CD4-positive, alpha-beta T cell treated with Interleukin-4 for 4 hours (primary cell): Measurements from ENCODE around the gene USP44.
"Not testable (repeated sequence)": the region's sequence is repeated elsewhere in the genome, so short reads cannot be mapped to it uniquely, and the experiment has no call there.

ENCODE experiments used
- DNase-seq: peaks from one replicate; pipeline ENCODE4 v3.0.0-alpha.2; 2020

USP44 gene

DNA sequence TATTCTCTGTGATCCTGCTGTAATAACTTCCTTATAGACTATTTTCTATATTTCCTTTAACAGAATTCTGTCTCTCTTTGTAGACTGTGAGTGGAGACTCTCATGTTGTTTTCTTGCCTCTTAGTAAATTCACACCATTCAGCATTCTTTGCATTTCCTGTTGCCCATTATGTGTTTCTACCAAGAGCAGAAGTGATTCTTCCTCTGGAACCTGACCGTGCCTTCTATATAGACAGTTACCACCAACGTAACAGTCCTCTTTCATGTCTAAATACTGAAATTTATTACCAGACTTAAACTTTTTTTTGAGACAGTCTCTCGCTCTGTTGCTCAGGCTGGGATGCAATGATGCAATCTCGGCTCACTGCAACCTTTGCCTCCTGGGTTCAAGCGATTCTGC is 46.2 kb downstream of the USP44 start:
- DNase-seq = no peak

DNA sequence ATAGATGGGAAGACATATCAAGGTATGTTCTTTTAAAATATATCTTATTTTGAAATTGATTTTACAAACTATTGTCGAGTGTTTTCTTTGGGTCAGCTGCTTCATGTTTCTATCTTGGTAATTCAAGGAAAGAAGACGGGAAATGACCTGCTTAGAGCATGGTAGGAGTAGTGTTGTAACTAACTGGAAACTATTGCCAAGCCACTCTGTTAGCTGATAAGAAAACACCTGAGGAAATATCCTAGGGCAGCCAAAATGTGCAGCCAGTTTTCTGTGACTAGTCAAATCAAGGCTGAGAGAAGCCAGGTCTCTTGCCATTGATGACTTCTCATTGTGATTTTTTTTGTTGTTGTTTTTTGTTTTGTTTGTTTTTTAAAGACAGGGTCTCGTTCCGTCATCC is 47.1 kb downstream of the USP44 start:
- DNase-seq = no peak

DNA sequence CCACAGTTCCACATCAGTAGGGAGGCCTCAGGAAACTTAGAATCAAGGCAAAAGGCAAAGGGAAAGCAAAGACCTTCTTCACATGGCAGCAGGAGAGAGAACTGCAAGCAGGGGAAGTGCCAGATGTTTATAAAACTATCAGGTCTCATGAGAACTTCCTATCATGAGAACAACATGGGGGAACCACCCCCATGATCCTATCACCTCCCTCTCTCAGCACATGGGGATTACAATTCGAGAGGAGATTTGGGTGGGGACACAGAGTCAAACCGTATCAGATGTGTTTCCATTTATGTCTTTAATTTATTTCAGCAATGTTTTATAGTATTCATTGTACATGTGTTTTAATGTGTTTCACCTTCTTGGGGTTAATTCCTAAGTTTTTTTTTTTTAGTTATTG is 51.5 kb downstream of the USP44 start:
- no peak for DNase-seq

DNA sequence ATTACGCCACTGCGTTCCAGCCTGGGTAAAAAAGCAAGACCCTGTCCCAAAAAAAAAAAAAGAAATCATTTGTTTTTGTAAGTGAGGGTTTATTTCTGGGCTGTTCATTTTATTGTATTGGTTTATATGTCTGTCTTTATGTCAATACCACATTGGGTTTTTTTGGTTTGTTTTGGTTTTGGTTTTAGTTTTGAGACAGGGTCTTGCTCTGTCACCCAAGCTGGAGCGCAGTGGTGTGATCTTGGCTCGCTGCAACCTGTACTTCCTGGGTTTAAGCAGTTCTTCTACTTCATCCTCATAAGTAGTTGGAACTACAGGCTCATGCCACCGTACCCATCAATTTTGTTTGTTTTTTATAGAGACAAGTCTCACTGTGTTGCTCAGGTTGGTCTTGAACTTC is 52.3 kb downstream of the USP44 start:
- no peak for DNase-seq

DNA sequence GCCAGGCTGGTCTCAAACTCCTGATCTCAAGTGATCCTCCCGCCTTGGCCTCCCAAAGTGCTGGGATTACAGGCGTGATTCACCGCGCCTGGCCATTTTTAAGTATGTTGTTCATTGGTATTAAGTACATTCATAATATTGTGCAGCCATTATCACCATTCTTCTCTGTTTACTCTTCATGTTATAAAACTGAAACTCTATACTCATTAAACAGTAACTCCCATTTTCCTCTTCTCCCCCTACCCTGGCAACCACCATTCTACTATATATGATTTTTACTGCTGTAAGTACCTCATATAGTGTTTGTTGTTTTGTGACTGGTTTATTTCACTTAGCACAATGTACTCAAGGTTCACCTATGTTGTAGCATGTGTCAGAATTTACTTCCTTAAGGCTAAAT is 54.2 kb downstream of the USP44 start:
- DNase-seq = no peak

DNA sequence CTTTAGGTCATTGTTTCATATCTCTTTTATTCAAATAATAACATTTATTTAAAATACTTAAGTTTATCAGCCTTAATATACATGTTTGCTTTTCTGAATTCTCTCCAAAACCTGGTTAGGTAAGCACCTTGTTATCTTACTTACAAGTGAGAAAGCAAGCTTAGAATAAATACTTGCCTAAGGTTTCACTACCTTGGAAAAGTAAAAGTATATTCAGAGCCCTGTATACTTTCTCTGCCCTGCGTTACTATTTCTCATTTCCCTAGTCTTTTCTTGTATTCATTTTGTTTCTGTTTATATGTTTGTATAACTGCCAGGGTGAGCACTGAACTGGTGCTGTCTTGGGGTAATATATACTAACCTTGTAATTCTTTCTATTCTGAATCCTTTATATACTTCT is 55.8 kb downstream of the USP44 start:
- DNase-seq = no peak

DNA sequence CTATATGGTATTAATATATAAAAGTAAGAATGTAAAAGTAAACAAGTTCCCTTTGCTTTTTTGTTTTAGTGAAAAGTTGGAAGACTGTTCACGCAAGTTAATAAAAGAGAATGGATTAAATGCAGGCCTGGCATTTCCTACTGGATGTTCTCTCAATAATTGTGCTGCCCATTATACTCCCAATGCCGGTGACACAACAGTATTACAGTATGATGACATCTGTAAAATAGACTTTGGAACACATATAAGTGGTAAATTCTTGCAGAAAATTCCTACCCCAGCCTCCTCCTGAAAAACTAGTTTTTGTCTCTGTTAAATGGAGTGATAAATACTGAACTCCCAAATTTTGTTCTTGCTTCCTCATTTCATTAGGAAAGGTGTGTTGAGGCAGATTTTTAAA is 56.4 kb downstream of the USP44 start:
- no peak for DNase-seq

DNA sequence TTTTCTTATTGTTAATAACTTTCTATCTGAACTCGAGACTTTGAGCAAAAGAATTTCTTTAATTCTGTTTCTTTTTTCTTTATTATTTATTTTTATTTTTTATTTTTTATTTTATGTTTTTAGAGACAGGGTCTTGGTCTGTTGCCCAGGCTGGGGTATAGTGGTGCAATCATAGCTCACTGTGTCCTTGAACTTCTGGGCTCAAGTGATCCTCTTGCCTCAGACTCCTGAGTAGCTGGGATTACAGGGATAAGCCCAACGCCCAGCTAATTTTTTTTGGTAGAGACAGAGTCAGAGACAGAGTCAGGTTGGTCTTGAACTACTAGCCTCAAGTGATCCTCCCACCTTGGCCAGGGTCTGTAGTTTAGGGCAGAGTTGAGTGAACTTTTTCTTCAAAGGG is 58.8 kb downstream of the USP44 start:
- DNase-seq = no peak

DNA sequence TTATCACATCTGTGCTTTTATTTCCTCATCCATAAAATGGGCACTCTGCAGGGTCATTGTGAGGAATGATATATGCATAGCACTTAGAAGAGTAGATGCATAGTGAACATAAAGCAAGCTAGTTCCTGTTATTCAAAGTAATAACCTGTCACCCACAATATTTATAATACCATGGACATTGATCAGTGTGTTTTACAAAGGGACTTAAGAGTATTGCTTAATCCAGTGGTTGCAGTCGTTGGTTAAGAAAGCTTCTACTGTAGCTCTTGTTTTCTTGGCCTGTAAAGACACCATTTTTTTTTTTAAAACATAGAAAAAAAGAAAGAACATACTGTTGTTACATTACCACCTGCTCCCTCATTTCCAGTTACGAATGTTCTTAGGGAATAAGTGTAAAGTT is 64.3 kb downstream of the USP44 start:
- DNase-seq = no peak

DNA sequence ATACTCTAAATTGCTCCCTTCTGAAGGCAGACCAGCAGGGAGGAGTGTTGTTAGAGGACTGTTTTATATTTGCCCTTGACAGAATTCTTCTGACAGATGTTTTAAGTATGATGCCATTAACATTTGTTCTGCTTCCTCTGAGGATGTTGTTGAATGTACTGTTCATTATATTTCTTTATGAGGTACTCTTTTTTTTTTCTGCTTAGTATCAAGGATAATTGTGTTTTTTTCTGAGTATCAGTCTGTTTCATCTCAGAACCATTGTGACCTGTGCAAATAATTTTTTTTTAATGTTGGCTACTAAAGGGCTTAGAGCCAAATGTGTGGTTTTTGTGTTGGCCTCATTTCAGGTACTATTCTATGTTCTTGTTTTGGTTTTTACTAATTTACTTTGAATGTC is 66.8 kb downstream of the USP44 start:
- no peak for DNase-seq

DNA sequence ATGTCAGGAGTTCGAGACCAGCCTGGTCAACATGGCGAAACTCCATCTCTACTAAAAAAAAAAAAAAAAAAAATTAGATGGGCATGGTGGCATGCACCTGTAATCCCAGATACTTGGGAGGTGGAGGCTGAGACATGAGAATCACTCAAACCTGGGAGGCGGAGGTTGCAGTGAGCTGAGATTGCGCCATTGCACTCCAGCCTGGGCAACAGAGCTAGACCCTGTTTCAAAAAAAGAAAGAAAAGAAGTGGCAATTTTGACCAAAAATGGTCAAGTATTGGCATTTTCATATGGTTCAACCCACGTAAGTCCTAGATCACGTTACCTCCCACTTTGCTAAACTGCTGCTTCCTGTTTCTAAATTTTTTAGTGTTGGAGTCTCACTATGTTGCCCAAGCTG is 68.7 kb downstream of the USP44 start:
- DNase-seq = not testable (repeated sequence)

DNA sequence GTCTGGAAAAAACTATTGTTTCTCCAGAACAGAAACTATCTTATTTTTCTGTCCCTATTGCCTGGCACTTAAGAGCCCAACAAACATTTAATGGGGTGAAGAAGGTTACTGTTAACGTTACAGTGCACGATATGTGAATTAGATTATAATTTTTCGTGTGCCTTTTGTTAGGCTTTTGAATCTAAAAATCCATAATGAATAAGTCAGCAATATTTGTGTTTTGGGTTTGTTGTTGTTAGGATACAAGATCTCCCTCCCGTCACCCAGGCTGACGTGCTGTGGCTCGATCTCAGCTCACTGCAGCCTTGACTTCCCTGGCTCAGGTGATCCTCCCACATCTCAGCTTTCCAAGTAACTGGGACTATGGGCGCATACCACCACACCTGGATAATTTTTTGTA is 69.4 kb downstream of the USP44 start:
- DNase-seq = no peak

DNA sequence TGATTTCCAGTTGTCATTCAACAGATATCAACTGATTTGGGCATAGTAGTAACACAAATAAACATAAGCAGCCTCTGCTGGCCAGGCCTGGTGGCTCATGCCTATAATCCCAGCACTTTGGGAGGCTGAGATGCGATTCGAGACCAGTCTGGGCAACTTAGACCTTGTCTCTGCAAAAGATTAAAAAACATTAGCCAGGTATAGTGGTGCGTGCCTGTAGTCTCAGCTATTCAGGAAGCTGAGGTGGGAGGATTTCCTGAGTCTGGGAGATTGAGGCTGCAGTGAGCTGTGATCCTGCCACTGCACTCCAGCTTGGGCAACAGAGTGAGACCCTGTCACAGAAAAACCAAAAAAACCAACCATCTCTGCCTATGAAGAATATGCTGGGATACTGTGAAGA is 70.2 kb downstream of the USP44 start:
- DNase-seq = no peak

DNA sequence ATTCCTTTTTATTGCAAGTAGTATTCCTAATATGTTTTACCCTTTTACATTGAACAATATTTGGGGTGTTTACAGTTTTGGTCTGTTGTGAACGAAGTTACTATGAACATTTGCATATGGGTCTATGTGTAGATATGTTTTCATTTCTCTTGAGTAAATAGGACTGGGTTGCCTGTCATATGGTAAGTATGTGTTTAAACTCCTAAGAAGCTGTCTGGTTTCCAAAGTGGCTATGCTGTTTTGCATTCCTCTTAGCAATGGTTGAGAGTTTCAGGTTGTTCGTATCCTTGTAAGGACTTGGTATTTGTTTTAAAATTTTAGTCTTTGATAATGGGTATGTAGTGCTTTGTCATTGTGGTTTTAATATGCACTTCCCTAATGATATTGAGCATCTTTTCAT is 71.0 kb downstream of the USP44 start:
- DNase-seq = no peak

DNA sequence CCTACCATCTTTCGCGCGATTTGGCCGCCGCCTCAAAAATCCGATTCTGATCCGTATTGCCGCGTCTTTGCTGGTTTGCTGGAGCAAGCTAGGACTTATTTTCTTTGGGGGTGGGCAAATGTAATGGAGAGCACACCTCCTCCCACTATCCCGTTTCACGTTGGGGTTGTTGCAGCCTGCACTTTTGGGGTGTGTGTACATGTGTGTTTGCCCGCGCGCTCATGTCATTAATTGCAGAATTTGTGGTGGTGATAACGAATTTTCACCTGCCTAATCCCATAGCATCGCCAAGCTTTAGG is 76.7 kb downstream of the USP44 start:
- DNase-seq = no peak

DNA sequence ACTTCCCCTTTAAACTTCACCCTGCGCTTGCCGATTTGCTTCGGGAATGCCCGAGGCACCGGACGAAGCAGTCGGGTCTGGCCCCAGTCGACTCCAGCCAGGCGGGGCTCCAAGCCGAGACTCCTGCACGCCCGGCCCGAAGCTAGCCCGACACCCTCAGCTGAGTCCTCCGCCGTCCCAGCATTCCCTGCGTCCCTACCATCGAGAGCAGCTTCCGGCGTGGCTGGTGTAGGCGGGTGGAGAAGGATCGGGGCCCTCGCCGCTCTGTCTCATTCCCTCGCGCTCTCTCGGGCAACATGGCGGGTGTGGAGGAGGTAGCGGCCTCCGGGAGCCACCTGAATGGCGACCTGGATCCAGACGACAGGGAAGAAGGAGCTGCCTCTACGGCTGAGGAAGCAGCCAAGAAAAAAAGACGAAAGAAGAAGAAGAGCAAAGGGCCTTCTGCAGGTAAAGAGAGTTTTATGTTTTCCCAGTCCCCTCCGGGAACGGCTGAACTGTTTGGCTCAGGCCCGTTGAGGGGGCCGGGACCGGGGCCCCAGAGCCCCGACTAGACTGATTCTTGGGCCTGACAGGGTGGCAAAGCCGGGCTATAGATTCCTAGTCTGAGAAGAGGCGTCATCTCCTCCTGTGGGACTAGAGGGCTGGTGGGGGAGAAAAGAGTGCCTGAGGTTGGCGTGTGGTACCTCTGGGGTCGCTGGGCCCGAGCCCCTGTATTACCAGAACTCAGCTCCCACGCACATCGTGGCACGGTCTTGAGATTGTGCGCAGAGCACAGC is 77.2 kb downstream of the USP44 start, which contains the start of gene METAP2:
TSS of gene METAP2 (plus strand) at position 269 of the 776 bp plus-strand sequence. CDS start at position 297, 28 bp downstream.
- peak; percentile 92 for DNase-seq

DNA sequence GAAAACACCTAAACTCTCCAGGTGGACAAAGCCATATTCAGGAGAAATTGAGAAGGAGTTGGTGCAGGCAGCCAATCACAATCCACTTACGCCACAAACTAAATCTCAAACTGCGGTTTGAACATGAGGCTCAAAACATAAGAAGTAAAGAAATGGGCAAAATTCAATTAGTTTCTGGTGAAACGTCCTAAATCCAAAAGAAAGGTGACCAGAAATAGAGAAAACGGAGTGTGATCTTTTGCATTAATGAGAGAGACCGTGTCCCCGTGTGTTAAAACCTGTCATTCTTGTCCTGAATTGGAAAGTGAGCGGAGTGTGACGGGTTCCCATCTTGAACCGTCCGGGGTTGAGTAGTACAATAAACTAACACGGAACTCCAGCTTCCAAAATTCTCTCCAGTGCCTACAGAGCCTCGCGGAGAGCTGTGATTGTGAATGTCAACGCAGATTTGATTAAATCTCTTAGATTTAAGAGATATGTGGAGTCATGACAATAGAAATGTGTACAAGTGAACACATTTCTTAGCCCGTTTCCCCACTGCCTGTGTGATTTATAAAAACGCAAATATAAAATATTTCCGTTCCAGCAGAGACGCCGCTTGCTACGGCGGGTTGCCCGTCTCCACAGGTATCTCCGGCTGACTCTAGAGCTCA is 77.9 kb downstream of the USP44 start:
- peak; percentile 38 for DNase-seq

DNA sequence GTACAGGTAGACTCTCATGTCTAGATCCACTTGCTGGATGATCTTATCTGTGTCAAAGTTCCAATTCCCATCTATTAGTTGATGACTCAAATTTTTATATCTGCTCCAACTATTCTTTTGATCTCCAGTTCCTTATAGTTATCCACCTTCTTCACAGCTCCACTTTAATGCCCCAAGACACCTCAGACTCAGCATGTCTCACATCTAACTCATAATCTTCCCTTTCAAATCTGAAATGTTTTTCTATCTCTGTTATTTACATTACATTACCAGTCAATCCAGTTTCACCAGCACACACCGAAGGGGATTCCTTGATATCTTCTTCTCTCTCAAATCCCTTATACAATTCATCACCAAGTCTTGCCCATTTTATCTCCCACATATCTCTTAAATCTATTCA is 81.0 kb downstream of the USP44 start:
- no peak for DNase-seq
